ENCODE measurements around the gene HEXD.

HEXD gene

DNA sequence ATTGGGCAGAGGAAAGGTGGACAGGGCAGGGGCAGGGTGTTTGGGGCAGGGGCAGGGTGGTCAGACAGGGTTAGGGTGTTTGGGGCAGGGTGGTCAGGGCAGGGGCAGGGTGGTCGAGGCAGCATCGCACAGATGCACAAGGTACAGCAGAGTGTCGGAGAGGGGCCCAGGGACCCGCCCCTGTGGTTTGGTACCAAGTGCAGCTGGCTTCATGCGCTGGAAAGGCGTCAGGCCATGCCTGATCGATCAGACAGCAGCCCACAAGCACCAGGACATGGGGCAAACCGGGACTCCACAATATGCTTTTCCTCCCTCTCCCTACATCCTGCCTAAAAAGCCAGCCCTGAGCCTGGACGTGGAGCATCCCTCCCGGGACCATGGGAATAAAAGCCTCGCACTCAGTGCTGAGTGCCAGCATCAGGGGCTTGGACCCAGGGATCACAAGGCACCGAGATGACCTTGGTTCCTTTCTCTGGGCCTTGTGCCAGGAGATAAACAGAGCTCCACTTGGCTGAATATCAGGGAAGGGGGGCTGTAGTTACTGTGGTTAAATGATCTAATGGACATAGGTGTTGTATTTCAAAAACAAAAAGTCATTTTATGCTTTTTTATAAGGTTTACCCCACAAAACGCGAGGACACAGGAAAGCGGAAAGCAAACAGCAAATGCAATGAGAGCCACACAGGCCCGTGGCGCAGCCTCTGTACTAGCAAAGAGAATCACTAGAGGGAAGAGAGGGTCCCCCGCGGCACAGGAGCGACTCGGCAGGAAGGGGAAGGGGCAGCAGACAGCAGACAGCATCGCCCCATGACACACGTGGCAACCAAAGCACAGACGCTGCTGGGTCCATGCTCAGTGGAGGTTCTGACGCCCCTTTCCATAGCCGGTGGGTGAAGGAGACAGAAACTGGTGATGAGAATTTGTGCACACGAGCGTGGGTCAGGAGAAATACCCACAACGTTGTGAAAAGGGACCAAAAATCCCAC lies 5.3 kb upstream of the HEXD start:
- Histone ChIP-seq H4K91ac (ENCODE audit: low read length) (no peak overlapping the region), H3K14ac (ENCODE audit: low read length in 2 of 2) (no peak overlapping the region), H3K79me1 (replicated peaks; ENCODE audit: low read length, poor library complexity, severe bottlenecking) (peaks cover 24% of the 10 kb centered on the region), H3K27ac (ENCODE audit: low read length, poor library complexity, severe bottlenecking) (no peak overlapping the region), H2BK15ac (ENCODE audit: low read depth, poor library complexity, severe bottlenecking) (no peak overlapping the region), H3K27me3 (ENCODE audit: control insufficient read depth in 1 of 2, insufficient read depth in 1 of 2, low read length in 2 of 2) (no peaks in the 10 kb centered on the region), H2AFZ (ENCODE audit: low read depth, low read length) (no peak overlapping the region), H3K36me3 (ENCODE audit: control insufficient read depth in 1 of 2, insufficient read depth in 2 of 2, low read depth in 1 of 2, low read length in 2 of 2) (peaks cover 12 to 23% of the 10 kb centered on the region in 2 experiments), H3K9me3 (ENCODE audit: control insufficient read depth, low read length) (no peaks in the 10 kb centered on the region), H2BK120ac (ENCODE audit: low read depth, low read length) (no peak overlapping the region), H3K4me3 (ENCODE audit: insufficient read depth in 1 of 2, low read depth in 1 of 2, low read length in 2 of 2) (peak overlapping the region in 1 of 2 experiments; percentile 7), H3K4me1 (ENCODE audit: control insufficient read depth, insufficient read depth, low read depth, low read length) (peaks cover 30% of the 10 kb centered on the region), H2BK12ac (ENCODE audit: low read length in 2 of 2) (no peak overlapping the region), H3K18ac (ENCODE audit: low read depth in 1 of 2, low read length in 2 of 2) (no peak overlapping the region), H3K4ac (ENCODE audit: low read depth in 1 of 2, low read length in 2 of 2) (no peak overlapping the region), H4K8ac (ENCODE audit: low read length) (no peak overlapping the region), H3K9ac (ENCODE audit: low read length) (no peak overlapping the region), H3K23ac (ENCODE audit: low read length in 2 of 2) (no peak overlapping the region), H3K4me2 (ENCODE audit: low read length, poor library complexity, severe bottlenecking) (no peak overlapping the region), H2AK5ac (ENCODE audit: low read length, severe bottlenecking) (no peak overlapping the region), H2BK5ac (ENCODE audit: low read depth, low read length, poor library complexity, severe bottlenecking) (no peak overlapping the region)
- 94% methylated on average over 26 of the region's 29 CpGs for WGBS
- no peak for DNase-seq

DNA sequence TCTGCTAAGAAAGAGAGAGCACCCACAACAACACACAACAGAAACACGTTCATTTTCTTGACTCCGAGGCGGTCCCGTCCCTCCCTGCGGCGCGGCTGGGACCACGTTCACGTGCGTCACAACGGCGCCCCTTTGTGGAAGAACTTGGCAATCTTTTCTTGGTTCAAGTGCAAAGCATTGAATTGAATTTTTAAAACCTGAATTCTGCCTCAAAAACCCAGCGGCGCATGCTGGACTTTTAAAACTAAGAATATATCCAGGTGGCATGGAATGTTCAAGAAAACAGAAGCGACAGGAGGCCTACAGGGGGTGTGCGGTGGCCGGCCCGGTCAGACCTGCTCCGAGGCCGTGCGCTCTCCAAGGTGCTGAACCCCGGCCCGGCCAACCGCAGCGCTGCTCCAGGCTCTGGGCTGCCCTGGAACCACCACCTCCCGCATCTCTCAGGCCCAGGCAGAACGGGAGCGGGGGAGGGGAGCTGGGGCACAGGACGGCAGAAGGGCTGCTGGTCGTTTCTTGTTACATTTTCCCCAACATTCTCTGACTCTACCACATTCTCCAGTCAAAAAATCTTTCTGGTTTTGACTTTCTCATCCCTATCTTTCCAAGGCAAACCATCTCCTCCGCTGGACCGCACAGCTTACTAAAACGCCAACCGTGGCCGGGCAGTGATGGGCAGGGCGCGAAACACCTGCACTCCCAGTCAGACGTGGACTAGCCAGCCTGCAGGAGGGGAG lies 3.4 kb upstream of the HEXD start:
- 27% methylated on average over 37 of the region's 38 CpGs for WGBS
- H3K9me3 ChIP-seq (ENCODE audit: control insufficient read depth, low read length) = no peaks in the 10 kb centered on the region

DNA sequence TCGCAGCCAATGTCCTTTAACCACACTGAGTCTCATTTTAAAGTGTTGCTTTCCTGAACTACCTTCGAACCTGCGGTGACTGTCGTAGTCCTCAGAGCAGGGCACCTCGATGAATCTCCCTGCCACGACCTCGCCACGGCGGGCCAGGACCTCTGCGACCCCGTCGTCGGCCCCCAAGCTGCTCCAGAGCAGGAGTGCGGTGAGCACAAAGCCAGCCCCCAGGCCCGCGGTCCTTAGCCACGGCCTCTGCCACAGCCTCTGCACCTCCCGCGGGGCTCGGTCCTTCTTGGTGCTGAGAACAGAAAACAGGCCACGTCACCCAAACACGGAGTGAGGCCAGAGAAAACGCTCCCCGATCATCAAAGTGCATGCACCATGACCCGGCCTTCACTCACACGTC lies 2.8 kb upstream of the HEXD start:
- no peak for DNase-seq
- Histone ChIP-seq H3K18ac (ENCODE audit: low read depth in 1 of 2, low read length in 2 of 2) (no peak overlapping the region), H3K14ac (ENCODE audit: low read length in 2 of 2) (no peak overlapping the region), H2BK15ac (ENCODE audit: low read depth, poor library complexity, severe bottlenecking) (no peak overlapping the region), H3K36me3 (ENCODE audit: control insufficient read depth in 1 of 2, insufficient read depth in 2 of 2, low read depth in 1 of 2, low read length in 2 of 2) (peaks cover 8 to 16% of the 10 kb centered on the region in 2 experiments), H3K9ac (ENCODE audit: low read length) (no peak overlapping the region), H2BK120ac (ENCODE audit: low read depth, low read length) (no peak overlapping the region), H2BK12ac (ENCODE audit: low read length in 2 of 2) (no peak overlapping the region), H3K27ac (ENCODE audit: low read length, poor library complexity, severe bottlenecking) (no peak overlapping the region), H3K27me3 (ENCODE audit: control insufficient read depth in 1 of 2, insufficient read depth in 1 of 2, low read length in 2 of 2) (no peaks in the 10 kb centered on the region), H3K9me3 (ENCODE audit: control insufficient read depth, low read length) (no peaks in the 10 kb centered on the region), H3K79me1 (replicated peaks; ENCODE audit: low read length, poor library complexity, severe bottlenecking) (peaks cover 27% of the 10 kb centered on the region), H3K23ac (ENCODE audit: low read length in 2 of 2) (no peak overlapping the region), H3K4me3 (ENCODE audit: insufficient read depth in 1 of 2, low read depth in 1 of 2, low read length in 2 of 2) (no peak overlapping the region), H2AK5ac (ENCODE audit: low read length, severe bottlenecking) (no peak overlapping the region), H2BK5ac (ENCODE audit: low read depth, low read length, poor library complexity, severe bottlenecking) (no peak overlapping the region), H3K4me2 (ENCODE audit: low read length, poor library complexity, severe bottlenecking) (no peak overlapping the region), H2AFZ (ENCODE audit: low read depth, low read length) (no peak overlapping the region), H4K8ac (ENCODE audit: low read length) (no peak overlapping the region), H4K91ac (ENCODE audit: low read length) (no peak overlapping the region), H3K4ac (ENCODE audit: low read depth in 1 of 2, low read length in 2 of 2) (no peak overlapping the region), H3K4me1 (ENCODE audit: control insufficient read depth, insufficient read depth, low read depth, low read length) (peaks cover 21% of the 10 kb centered on the region)
- 94% methylated on average over 26 of the region's 26 CpGs for WGBS

More for the DNA sequence above, 3.4 kb upstream of the HEXD start:
- no peak overlapping the region for H4K8ac ChIP-seq (ENCODE audit: low read length)
- H3K9ac ChIP-seq (ENCODE audit: low read length) = peak overlapping the region; percentile 15
- no peaks in the 10 kb centered on the region for H3K27me3 ChIP-seq (ENCODE audit: control insufficient read depth in 1 of 2, insufficient read depth in 1 of 2, low read length in 2 of 2)
- DNase-seq = peak; percentile 70
- H3K4ac ChIP-seq (ENCODE audit: low read depth in 1 of 2, low read length in 2 of 2) = no peak overlapping the region
- no peak overlapping the region for H3K18ac ChIP-seq (ENCODE audit: low read depth in 1 of 2, low read length in 2 of 2)
- no peak overlapping the region for H2BK15ac ChIP-seq (ENCODE audit: low read depth, poor library complexity, severe bottlenecking)
- peaks cover 8 to 18% of the 10 kb centered on the region in 2 experiments for H3K36me3 ChIP-seq (ENCODE audit: control insufficient read depth in 1 of 2, insufficient read depth in 2 of 2, low read depth in 1 of 2, low read length in 2 of 2)
- no peak overlapping the region for H3K4me3 ChIP-seq (ENCODE audit: insufficient read depth in 1 of 2, low read depth in 1 of 2, low read length in 2 of 2)
- no peak overlapping the region for H2AK5ac ChIP-seq (ENCODE audit: low read length, severe bottlenecking)
- H3K27ac ChIP-seq (ENCODE audit: low read length, poor library complexity, severe bottlenecking) = no peak overlapping the region
- H3K79me1 ChIP-seq (replicated peaks; ENCODE audit: low read length, poor library complexity, severe bottlenecking) = peaks cover 24% of the 10 kb centered on the region
- H3K14ac ChIP-seq (ENCODE audit: low read length in 2 of 2) = no peak overlapping the region
- no peak overlapping the region for H3K23ac ChIP-seq (ENCODE audit: low read length in 2 of 2)
- H2BK5ac ChIP-seq (ENCODE audit: low read depth, low read length, poor library complexity, severe bottlenecking) = no peak overlapping the region
- no peak overlapping the region for H3K4me2 ChIP-seq (ENCODE audit: low read length, poor library complexity, severe bottlenecking)
- peaks cover 23% of the 10 kb centered on the region for H3K4me1 ChIP-seq (ENCODE audit: control insufficient read depth, insufficient read depth, low read depth, low read length)
- no peak overlapping the region for H2BK120ac ChIP-seq (ENCODE audit: low read depth, low read length)
- no peak overlapping the region for H4K91ac ChIP-seq (ENCODE audit: low read length)
- H2AFZ ChIP-seq (ENCODE audit: low read depth, low read length) = no peak overlapping the region
- no peak overlapping the region for H2BK12ac ChIP-seq (ENCODE audit: low read length in 2 of 2)

DNA sequence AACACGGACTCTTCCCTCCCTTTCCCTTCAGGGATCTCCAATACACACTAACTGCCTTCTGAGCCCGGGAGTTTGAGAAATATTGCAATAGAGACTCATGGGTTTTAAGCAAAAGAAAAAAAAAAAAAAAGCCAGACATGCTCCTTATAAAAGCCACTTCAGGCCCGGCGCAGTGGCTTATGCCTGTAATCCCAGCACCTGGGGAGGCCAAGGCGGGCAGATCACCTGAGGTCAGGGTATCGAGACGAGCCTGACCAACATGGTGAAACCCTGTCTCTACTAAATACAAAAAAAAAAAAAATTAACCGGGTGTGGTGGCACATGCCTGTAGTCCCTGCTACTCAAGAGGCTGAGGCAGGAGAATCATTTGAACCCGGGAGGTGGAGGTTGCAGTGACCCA lies 2.4 kb upstream of the HEXD start:
- H2BK120ac ChIP-seq (ENCODE audit: low read depth, low read length) = no peak overlapping the region
- no peak overlapping the region for H2BK15ac ChIP-seq (ENCODE audit: low read depth, poor library complexity, severe bottlenecking)
- no peak overlapping the region for H4K91ac ChIP-seq (ENCODE audit: low read length)
- H3K27ac ChIP-seq (ENCODE audit: low read length, poor library complexity, severe bottlenecking) = no peak overlapping the region
- peaks cover 9 to 20% of the 10 kb centered on the region in 2 experiments for H3K36me3 ChIP-seq (ENCODE audit: control insufficient read depth in 1 of 2, insufficient read depth in 2 of 2, low read depth in 1 of 2, low read length in 2 of 2)
- H4K8ac ChIP-seq (ENCODE audit: low read length) = no peak overlapping the region
- no peak for DNase-seq
- H3K14ac ChIP-seq (ENCODE audit: low read length in 2 of 2) = no peak overlapping the region
- no peak overlapping the region for H3K18ac ChIP-seq (ENCODE audit: low read depth in 1 of 2, low read length in 2 of 2)
- peaks cover 21% of the 10 kb centered on the region for H3K4me1 ChIP-seq (ENCODE audit: control insufficient read depth, insufficient read depth, low read depth, low read length)
- no peak overlapping the region for H2AFZ ChIP-seq (ENCODE audit: low read depth, low read length)
- no peak overlapping the region for H3K4me3 ChIP-seq (ENCODE audit: insufficient read depth in 1 of 2, low read depth in 1 of 2, low read length in 2 of 2)
- H3K4ac ChIP-seq (ENCODE audit: low read depth in 1 of 2, low read length in 2 of 2) = no peak overlapping the region
- peaks cover 28% of the 10 kb centered on the region for H3K79me1 ChIP-seq (replicated peaks; ENCODE audit: low read length, poor library complexity, severe bottlenecking)
- no peak overlapping the region for H2BK5ac ChIP-seq (ENCODE audit: low read depth, low read length, poor library complexity, severe bottlenecking)
- no peak overlapping the region for H3K9ac ChIP-seq (ENCODE audit: low read length)
- H3K23ac ChIP-seq (ENCODE audit: low read length in 2 of 2) = no peak overlapping the region
- H2BK12ac ChIP-seq (ENCODE audit: low read length in 2 of 2) = no peak overlapping the region
- no peak overlapping the region for H2AK5ac ChIP-seq (ENCODE audit: low read length, severe bottlenecking)
- no peaks in the 10 kb centered on the region for H3K27me3 ChIP-seq (ENCODE audit: control insufficient read depth in 1 of 2, insufficient read depth in 1 of 2, low read length in 2 of 2)
- H3K9me3 ChIP-seq (ENCODE audit: control insufficient read depth, low read length) = no peaks in the 10 kb centered on the region
- no peak overlapping the region for H3K4me2 ChIP-seq (ENCODE audit: low read length, poor library complexity, severe bottlenecking)
- over 99% methylated on average over 9 of the region's 9 CpGs for WGBS
